ENCODE measurements around the gene TTLL5. TPM values are rescaled to one million over a fixed set of nuclear protein-coding genes. Genes with fewer than 3 reads are reported as not detected.

Gene TTLL5
- total and polyA plus RNA-seq, 2 of the 13 experiments (the other 11 are each of a cell fraction or from before 2014, with no cell fraction given) = 11.8 to 18.8 TPM

- TF ChIP-seq SRY (CRISPR knock-in tag; IDR thresholded peaks at IDR 0.05) (no peak), JDP2 (CRISPR knock-in tag; IDR thresholded peaks at IDR 0.05; ENCODE audit: borderline replicate concordance) (no peak), ZNF17 (CRISPR knock-in tag; IDR thresholded peaks at IDR 0.05) (no peak), ZNF33A (CRISPR knock-in tag; IDR thresholded peaks at IDR 0.05; ENCODE audit: borderline replicate concordance) (no peak), ZNF644 (CRISPR knock-in tag; IDR thresholded peaks at IDR 0.05; ENCODE audit: low read depth) (no peak), ZNF329 (CRISPR knock-in tag; IDR thresholded peaks at IDR 0.05; ENCODE audit: low read depth) (no peak)
- TF ChIP-seq, protein P1, sequence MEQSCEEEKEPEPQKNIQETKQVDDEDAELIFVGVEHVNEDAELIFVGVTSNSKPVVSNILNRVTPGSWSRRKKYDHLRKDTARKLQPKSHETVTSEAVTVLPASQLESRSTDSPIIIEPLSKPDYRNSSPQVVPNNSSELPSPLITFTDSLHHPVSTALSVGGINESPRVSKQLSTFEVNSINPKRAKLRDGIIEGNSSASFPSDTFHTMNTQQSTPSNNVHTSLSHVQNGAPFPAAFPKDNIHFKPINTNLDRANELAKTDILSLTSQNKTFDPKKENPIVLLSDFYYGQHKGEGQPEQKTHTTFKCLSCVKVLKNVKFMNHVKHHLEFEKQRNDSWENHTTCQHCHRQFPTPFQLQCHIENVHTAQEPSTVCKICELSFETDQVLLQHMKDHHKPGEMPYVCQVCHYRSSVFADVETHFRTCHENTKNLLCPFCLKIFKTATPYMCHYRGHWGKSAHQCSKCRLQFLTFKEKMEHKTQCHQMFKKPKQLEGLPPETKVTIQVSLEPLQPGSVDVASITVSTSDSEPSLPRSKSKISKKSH (CRISPR knock-in tag; IDR thresholded peaks at IDR 0.05; ENCODE audit: borderline replicate concordance) = no peak
Observed at GRCh38 chr14:75972801-75973421, 311.9 kb downstream of the TTLL5 start (continued).

DNA sequence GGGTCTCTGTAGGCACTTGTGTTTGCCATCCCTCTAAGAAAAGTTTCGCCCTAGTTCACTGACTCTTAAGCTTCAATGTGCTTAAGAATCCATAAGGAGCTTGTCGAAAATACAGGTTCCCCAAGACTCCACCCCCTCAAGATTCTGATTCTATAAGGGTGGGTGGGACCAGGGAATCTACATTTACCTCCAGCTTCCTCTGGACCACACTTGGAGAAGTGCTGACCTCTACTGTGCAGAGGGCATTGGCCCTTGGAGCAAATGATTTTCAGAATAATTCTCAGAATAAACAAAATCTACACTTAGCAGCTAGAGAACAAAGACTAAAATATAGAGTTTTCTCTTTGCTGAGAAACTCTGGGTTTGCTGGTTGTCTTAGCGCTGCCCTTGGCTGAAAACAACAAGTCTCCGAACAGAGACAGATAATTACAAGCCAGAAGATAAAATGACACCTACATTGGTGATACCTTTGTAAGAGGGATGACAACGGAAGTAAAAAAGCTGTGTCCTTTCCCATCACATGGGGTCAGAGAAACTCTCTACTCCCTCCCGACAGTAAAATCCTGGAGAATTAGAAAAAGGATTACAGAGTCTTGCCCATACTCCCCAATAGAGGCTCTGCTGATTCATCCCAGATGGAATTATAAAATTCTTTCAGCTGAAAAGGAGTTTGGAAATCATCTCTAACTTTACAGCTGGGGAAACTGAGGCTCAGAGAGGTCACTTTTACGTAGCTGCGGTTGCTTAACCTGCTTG is 316.0 kb downstream of the TTLL5 start:
- TF ChIP-seq THAP8 (CRISPR knock-in tag; IDR thresholded peaks at IDR 0.05; ENCODE audit: borderline replicate concordance) (no peak), TCF7L2 (IDR thresholded peaks at IDR 0.05; ENCODE audit: low read depth, low read length) (no peak), IRX3 (CRISPR knock-in tag; IDR thresholded peaks at IDR 0.05; ENCODE audit: borderline replicate concordance, low read depth) (no peak), RELA (CRISPR knock-in tag; IDR thresholded peaks at IDR 0.05) (no peak), CEBPB (IDR thresholded peaks at IDR 0.05; ENCODE audit: borderline replicate concordance, low read depth, low read length) (no peak)
- FAIRE-seq (no peak), DNase-seq (ENCODE audit: low spot score) (no peak), ATAC-seq (no peak)
- Histone ChIP-seq H3K4me3 (replicated peaks in 1 of 3; ENCODE audit: insufficient read depth in 1 of 3, low read depth in 2 of 3, low read length in 3 of 3) (no peak overlapping the region), H3K4me1 (ENCODE audit: insufficient read depth, low read length) (peaks cover 34% of the 10 kb centered on the region), H3K36me3 (replicated peaks in 1 of 2; ENCODE audit: control insufficient read depth in 1 of 2, insufficient read depth in 2 of 2, low read length in 2 of 2) (no peaks in the 10 kb centered on the region), H3K4me2 (ENCODE audit: low read depth, low read length) (no peak overlapping the region), H3K27ac (ENCODE audit: extremely low read length, insufficient read depth, low read length) (no peak overlapping the region), H2AFZ (ENCODE audit: low read length) (no peak overlapping the region), H4K20me1 (ENCODE audit: insufficient read depth, low read length) (no peaks in the 10 kb centered on the region), H3K9me3 (ENCODE audit: low read length) (no peaks in the 10 kb centered on the region), H3K9ac (ENCODE audit: insufficient read depth, low read depth, low read length) (no peak overlapping the region), H3K27me3 (ENCODE audit: control insufficient read depth in 1 of 2, insufficient read depth in 2 of 2, low read length in 2 of 2) (peaks cover 0 to 6% of the 10 kb centered on the region in 2 experiments; a peak in 1 of 5 replicates), H3K79me2 (ENCODE audit: insufficient read depth, low read length) (no peaks in the 10 kb centered on the region)
- BruUV-seq (replicated peaks) = no TSS peak
- ChIA-PET POLR2A (no interaction called here), CTCF (ENCODE audit: low intra/inter-chr PET ratio, low total read pairs) (no interaction called here)
- 83% methylated on average over 8 of the region's 8 CpGs for WGBS (ENCODE audit: low lambda C conversion rate)
- intact Hi-C loops (cut with micrococcal nuclease; ENCODE audit: unreplicated experiment) = no loop called here
- in situ Hi-C loops (cut with HindIII; ENCODE audit: extremely low pct_ligation_motif_present, low pct_unique_long_range_greater_than_20kb) = no loop called here
